GM19099 (cell line): ENCODE measurements around the gene NCBP1.

ENCODE experiments used
- POLR2A ChIP-seq: IDR thresholded peaks from 3 replicates; pipeline ENCODE4 v1.6.1; 2011; ENCODE audit warnings: low read depth; ENCODE audit not compliant: insufficient read length; ENCODE audit errors: extremely low read depth

Gene NCBP1

DNA sequence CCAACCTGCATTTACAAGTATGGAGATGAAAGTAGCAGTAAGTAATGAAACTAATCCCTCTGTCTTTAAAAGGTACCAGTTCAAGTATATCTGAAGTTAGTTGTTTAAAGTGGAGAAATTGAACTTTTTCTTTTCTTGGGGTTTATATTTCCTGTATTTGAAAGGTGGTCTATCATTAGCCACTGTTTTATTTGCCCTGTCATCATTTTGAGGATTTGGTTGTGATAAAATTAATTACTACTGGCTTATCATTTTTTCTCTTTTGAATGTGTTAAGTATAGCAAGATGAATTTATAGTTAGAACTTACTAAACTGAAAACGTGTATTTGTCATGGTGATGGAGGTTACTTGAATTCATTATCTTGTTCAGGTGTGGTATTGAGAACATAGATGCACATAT lies 25.1 kb downstream of the NCBP1 start:
- TF ChIP-seq POLR2A, result no peak

DNA sequence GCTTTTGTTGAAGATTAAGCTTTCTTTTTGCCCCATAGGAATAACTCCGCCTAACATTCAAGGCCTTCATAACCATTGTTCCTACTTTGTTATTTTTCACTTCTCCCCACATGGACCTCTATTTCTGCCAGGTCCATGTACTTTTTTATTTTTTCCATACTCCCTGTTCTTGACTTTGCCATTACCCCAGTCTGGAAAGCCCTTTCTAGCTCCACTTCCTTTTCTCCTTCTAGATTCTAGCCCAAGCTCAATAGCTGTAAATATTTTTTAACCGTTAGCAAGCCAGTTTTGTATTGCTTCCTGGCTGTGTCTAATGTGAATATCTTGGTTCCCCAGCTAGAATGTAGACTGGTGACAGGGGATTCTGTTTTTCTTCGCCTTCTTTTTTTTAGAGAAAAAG lies 26.1 kb downstream of the NCBP1 start:
- no peak for TF ChIP-seq POLR2A

DNA sequence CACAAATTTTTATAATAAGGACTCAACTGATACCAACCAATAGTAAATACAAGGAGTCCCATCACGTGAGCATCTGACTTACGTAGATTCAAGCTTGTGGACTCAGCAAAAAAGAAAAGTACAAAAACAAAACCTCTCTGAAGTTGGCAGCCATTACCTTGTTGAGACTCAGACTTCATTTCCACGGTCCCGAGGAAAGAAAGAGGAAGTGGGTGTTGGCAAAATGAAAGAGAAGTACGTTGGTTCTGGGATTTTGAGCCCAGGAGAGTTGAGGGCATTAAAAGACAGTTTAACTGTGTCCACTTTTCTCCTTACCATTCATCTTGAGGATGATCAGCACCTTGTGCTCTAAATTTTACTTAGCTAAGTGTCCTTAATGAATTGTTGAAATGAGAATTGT lies 26.7 kb downstream of the NCBP1 start:
- no peak for TF ChIP-seq POLR2A

DNA sequence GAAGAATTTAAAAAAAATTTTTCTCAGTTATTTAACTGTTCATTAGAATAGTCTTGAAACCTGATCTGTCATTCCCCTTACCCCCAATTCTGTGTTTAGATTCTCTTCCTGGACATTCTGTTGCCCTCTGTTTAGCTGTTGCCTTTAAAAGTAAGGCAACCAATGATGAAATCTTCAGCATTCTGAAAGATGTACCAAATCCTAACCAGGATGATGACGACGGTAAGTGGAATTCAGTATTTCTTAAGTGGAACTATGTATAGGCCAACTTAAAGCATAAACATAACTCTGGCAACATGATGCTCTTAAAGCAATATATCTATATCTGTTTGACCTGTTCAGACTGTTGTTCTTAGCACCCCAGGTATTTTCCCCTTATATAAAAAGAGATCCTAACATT lies 27.2 kb downstream of the NCBP1 start:
- TF ChIP-seq POLR2A, result no peak

DNA sequence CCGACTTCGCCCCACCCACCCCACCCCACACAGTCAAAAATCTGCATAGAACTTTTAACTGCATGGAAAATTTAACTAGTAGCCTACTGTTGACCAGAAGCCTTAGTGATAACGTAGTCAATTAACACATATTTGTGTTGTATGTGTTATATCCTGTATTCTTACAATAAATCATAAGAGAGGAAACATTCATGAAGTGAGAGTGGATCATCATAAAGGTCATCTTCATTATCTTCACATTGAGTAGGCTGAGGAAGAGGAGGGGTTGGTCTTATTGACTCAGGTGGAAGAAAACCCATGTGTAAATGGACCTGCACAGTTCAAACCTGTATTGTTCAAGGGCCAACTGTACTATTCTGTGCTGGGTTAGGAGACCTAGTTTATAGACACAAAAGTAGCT lies 32.1 kb downstream of the NCBP1 start:
- TF ChIP-seq POLR2A, result no peak

DNA sequence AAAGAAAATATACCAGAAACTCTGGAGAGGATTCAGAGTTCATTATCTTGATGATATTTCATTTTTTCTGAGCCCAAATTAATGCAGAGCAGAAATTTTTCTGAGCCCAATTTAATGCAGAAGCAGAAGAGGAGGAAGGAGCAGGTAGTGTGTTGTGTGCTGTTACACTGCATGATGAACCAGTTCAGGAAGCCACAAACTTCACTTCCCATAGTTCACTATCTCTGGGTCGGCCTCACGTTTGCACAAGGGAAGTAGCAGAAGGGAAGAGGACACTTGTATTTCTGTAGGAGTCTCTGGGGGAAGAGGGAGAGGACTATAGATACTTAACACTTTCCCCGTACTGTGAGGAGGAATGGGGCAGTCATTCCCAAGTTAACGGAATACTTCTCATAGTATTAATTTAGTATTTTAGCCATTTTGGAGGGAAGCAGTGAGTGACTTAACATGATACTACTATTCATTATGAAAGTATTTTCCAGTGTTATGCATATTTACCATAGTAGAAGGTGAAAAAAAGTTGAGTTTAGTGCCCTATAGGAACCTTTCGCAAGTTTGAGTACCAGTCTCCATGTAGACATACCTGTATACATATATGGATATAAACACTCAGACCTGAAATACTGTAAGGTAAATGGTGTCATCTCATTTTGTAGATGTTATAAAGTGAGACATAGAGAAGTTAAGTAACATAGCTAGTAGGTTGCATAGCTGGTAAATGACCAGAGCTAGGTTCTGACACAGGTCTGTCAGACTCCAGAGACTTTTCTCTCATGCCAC lies 33.5 kb downstream of the NCBP1 start:
- TF ChIP-seq POLR2A, result no peak

DNA sequence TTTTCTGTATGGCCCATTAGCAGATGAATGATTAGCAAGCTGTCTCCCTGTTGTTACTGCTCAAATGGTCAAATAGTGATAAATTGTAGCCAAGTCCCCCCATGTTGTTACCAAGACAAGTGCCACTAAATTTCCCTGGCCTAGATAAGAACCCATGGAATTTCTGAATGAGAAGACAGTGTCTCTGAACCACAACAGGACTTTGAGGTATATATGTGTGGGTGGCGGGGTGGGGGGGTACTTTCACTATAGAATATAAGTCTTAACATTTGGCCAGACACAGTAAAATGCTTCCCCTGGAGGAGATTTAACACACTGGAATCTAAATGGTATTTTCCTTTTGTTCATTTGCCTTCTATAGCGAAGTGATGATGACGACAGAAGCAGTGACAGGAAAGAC lies 34.9 kb downstream of the NCBP1 start:
- no peak for TF ChIP-seq POLR2A

DNA sequence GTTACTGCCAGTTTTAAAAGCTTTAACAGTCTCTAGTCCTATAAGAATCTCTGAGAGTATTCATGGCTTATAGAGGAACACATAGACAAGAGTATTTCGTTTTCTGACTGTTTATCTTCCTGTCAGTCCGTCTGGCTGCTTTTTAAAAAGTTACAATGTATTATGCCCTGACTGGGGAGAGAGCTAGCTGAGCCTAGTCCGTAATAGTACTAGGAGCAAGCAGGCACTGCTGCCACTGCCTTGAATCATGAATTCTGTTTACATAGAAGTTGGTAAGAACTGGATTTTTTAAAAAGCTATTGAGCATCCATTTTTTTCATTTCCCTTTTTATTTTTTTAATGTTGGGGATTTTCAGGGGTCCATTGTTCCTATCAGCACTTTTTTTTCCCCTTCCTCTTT lies 37.0 kb downstream of the NCBP1 start:
- no peak for TF ChIP-seq POLR2A

DNA sequence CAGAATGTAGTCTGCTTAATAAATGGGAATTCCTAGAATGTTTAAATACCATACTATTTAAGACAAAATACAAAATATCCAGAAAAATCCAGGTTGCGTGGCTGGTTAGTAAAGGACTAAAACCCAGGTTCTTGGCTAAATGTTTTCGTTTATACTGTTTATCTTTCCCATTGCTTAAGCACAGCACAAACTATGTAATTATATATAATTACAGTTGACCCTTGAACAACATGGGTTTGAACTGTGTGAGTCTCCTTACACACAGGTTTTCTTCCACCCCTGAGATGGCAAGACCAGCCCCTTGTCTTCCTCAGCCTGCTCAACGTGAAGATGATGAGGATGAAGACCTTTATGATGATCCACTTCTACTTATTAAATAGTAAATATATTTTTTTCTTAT lies 38.8 kb downstream of the NCBP1 start:
- no peak for TF ChIP-seq POLR2A

DNA sequence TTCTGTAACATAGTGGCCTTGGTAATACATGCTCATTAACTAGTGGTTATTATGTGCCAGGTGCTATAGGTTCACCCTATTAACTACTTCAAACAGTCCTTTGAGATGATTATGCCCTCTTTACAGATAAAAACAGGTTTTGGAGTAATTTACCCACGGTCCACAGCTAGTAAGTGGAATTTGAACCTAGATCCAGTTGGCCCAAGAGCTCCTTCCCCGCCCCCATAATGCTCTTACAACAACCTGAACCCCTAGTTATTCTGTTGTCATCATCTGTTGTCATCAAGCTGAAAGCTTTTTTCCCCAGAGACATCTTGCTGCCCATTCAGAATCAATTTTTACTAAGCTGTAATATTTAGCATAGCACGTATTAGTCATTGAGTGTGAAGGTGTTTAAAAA lies 40.3 kb downstream of the NCBP1 start:
- TF ChIP-seq POLR2A, result no peak

DNA sequence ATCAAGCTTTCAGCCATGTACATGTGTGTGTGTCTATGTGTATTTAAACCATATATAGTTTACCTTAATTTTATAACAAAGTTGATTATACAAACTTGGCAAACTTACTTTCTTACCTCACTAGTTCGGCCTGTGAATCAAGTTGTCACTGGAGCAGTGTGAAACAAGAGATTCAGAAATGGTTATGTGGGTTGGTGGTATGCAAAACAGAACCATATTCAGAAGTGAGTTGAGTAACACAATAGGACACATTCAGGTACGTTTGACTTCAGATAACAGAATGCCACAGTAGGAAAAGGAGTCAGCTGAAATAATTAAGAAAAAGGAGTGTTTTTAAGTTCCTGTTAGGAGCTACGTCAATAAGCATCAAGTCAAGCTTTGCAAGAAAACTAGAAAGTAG lies 42.0 kb downstream of the NCBP1 start:
- TF ChIP-seq POLR2A, result no peak

DNA sequence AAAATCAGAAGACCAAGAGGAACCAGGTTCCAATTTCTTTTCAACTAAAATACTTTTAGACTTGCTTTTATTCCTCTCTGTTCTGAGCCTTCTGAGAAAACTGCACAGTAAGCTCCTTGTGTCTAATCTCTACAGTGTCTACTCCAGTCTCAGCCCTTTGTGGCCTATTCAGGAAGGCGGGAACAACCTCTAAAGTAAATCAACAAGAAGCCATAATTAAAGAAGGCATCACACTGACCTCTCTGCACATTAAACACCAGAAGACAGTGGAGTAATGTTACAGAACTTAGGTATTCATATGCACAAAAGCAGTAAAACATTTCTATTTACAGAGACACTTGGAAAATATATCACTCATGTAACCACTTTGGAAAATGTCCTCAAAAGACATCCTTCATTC lies 48.6 kb downstream of the NCBP1 start:
- TF ChIP-seq POLR2A, result no peak

DNA sequence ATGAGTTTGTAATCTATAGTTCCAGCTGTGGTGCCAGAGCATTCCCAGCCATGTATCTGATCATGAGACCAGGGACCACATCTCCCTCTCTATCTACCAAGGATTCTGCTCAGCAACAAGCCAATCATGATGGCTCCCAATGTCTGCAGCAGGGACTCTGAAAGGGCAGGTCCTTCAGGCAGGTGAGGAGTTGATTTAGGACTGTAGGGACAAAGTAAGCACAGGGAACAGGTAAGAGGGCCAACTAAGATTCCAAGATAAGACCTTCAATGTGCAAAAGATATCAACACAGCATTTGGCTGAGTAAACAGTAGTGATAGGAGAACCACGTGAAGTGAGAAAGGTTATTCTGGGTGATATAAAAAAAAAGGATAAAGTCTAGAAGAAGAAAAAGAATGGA lies 55.0 kb downstream of the NCBP1 start:
- TF ChIP-seq POLR2A, result no peak

DNA sequence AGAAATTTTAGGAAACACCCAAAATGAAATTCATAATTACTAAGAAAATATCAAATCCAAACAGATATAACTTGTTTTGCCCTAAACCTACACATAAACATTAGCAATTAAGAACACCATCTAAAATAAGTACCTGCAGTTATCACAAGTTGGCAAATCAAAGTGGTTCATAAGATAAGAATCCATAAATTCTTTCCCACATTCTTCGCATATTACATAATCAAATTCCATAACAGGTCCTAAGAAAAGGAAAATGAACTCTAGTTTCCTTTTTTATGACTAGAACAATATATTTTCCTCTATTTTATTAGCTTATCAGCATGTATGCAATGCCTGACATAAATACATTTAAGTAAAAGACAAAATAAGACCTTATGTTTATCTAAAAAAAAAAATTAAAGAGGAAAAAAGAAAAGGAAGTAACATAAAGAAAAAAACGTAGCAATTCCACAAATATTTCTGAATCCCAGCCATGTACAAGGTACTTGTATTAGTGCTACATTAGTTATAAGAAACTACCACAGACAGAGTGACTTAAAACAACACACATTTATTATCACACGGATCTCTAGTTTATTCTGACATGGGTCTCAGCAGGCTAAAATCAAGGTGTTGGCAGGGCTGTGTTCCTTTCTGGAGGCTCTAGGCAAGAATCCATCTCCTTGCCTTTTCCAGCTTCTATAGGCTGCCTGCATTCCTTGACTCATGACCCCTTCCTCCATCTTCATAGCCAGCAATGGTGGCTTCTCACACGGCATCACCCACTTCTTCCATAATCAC lies 56.0 kb downstream of the NCBP1 start:
- TF ChIP-seq POLR2A, result no peak

DNA sequence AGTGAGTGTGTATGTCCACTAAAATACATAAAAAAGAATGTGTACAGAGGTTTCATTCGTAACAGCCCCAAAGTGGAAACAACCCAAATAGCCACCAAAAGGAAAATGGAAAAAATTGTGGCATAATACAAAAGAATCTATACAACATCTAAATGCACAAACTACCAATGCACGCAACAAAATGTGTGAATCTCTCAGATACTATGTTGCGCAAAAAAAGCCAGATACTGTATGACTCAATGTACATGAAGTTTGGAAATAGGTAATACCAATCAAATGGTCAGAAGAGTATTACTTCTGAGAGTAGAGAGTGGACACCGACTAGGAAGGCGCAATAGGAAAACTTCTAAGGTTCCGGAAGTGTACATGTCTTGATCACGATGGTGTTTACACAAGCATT lies 61.1 kb downstream of the NCBP1 start:
- TF ChIP-seq POLR2A, result no peak

DNA sequence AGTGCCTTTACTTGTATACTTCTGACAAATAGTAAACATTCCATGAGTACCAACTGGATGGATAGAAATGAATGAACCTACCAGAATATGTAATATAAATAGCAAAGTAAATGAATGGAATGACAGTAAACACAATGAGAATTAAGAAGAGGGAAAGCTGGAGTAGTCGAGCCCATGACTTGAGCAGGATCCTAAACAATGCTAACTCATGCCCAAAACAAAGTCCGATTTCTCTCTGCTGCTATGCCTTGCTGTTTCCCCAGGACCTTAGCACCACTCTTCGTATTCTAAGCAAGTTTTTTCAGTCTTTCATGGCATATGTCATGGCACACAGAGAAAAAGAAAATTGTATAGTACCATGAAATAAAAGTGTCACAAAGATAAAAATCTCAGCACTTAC lies 61.8 kb downstream of the NCBP1 start:
- no peak for TF ChIP-seq POLR2A
